HepG2 (cell line): ENCODE data around the gene PPP1R12B. TPM values are rescaled to one million over a fixed set of nuclear protein-coding genes. Genes with fewer than 3 reads are reported as not detected.

ENCODE experiments used
- ATAC-seq: fragments of 200-7000 bp; cut with Tn5 transposase; 3 replicates; pipeline ENCODE4 v1.9.1; 2020; ENCODE audit warnings: mild to moderate bottlenecking, moderate library complexity
- BruUV-seq: library from RNA; stranded (reverse); fragments of 400-500 nt; replicated peaks from 2 replicates; lab custom pipeline; 2021; lab: Mats Ljungman, UMichigan
- CTCF ChIA-PET: fragments of 300-600 bp; formaldehyde crosslinking; extraction: SDS; loops from one replicate; lab custom pipeline; 2021; ENCODE audit warnings: low total read pairs, inconsistent platforms, low intra/inter-chr PET ratio; lab: Yijun Ruan, JAX
- POLR2A ChIA-PET: fragments of 350-600 bp; sonication (Branson Sonifier 250); formaldehyde crosslinking; loops from one replicate; lab custom pipeline; 2020; ENCODE audit warnings: antibody characterized with exemption, inconsistent platforms; lab: Yijun Ruan, JAX
- DNase-seq: peaks from one replicate; pipeline ENCODE4 v3.0.0-alpha.2; 2015; ENCODE audit warnings: low spot score
- FAIRE-seq: peaks from 3 replicates; lab custom pipeline; 2011; peaks lifted over from hg19 to GRCh38; lab: Jason Lieb, UNC
- H2AFZ ChIP-seq: one replicate; pipeline ENCODE4 v1.6.1; 2011; ENCODE audit warnings: low read length, inconsistent platforms
- H3K27ac ChIP-seq: fragments of 300-600 bp; 3 replicates; pipeline ENCODE4 v1.8.0; 2011; ENCODE audit warnings: mixed run types, mild to moderate bottlenecking, mixed read lengths, low read length, inconsistent platforms; ENCODE audit not compliant: insufficient read depth; ENCODE audit errors: extremely low read length
- H3K27me3 ChIP-seq, 2 experiments: fragments of 200-600 bp in 1 of 2; 2 replicates in 1 of 2; 3 replicates in 1 of 2; pipeline versions ENCODE4 v1.6.0 to v1.8.0; 2011; ENCODE audit warnings: low read length in 2 of 2, mild to moderate bottlenecking in 2 of 2, moderate library complexity in 2 of 2, inconsistent platforms in 1 of 2; ENCODE audit not compliant: insufficient read depth in 2 of 2, control insufficient read depth in 1 of 2
- H3K36me3 ChIP-seq, 2 experiments: fragments of 200-600 bp in 1 of 2; replicated peaks in 1 of 2; 2 replicates in 1 of 2; 3 replicates in 1 of 2; pipeline versions ENCODE4 v1.5.1 to v1.8.0; 2011; ENCODE audit warnings: low read length in 2 of 2, inconsistent platforms in 1 of 2; ENCODE audit not compliant: insufficient read depth in 2 of 2, control insufficient read depth in 1 of 2
- H3K4me1 ChIP-seq: 2 replicates; pipeline ENCODE4 v1.5.1; 2012; ENCODE audit warnings: low read length, inconsistent platforms; ENCODE audit not compliant: insufficient read depth
- H3K4me2 ChIP-seq: 2 replicates; pipeline ENCODE4 v1.6.0; 2011; ENCODE audit warnings: low read depth, low read length, inconsistent platforms
- H3K4me3 ChIP-seq, 3 experiments: fragments of 200-600 bp in 1 of 3; sonication (generic), shearing (Covaris generic) in 1 of 3; replicated peaks in 1 of 3; 2 replicates each; pipeline ENCODE4 v1.5.1; 2011 to 2016; ENCODE audit warnings: low read length in 3 of 3, inconsistent platforms in 2 of 3, low read depth in 2 of 3, mild to moderate bottlenecking in 2 of 3, control low read depth in 1 of 3, mixed read lengths in 1 of 3; ENCODE audit not compliant: insufficient read depth in 1 of 3
- H3K79me2 ChIP-seq: one replicate; pipeline ENCODE4 v1.6.1; 2011; ENCODE audit warnings: low read length, inconsistent platforms; ENCODE audit not compliant: insufficient read depth
- H3K9ac ChIP-seq: 2 replicates; pipeline ENCODE4 v1.6.0; 2011; ENCODE audit warnings: mild to moderate bottlenecking, low read depth, low read length, inconsistent platforms; ENCODE audit not compliant: insufficient read depth
- H3K9me3 ChIP-seq: 2 replicates; pipeline ENCODE4 v1.5.1; 2012; ENCODE audit warnings: mild to moderate bottlenecking, low read length
- H4K20me1 ChIP-seq: 2 replicates; pipeline ENCODE4 v1.6.0; 2011; ENCODE audit warnings: inconsistent platforms, mild to moderate bottlenecking, low read length, moderate library complexity; ENCODE audit not compliant: insufficient read depth
- NFYC ChIP-seq: IDR thresholded peaks from 2 replicates; pipeline ENCODE4 v1.6.1; 2016; ENCODE audit warnings: missing genetic modification reagents, missing compliant biosample characterization
- PHB2 ChIP-seq: fragments of 450-650 bp; IDR thresholded peaks from 2 replicates; pipeline ENCODE4 v1.6.1; 2018; ENCODE audit not compliant: partially characterized antibody
- ZNF10 ChIP-seq: sonication (generic); formaldehyde crosslinking; IDR thresholded peaks from 2 replicates; pipeline ENCODE4 v1.4.0; 2020; ENCODE audit warnings: mild to moderate bottlenecking, low read depth, missing genetic modification reagents, borderline replicate concordance
- ZNF143 ChIP-seq: sonication (generic); formaldehyde crosslinking; IDR thresholded peaks from 2 replicates; pipeline ENCODE4 v1.4.0; 2020; ENCODE audit warnings: missing genetic modification reagents
- ZNF20 ChIP-seq: sonication (generic); formaldehyde crosslinking; IDR thresholded peaks from 2 replicates; pipeline ENCODE4 v1.4.0; 2020; ENCODE audit warnings: mild to moderate bottlenecking, moderate library complexity, missing genetic modification reagents
- ZNF33A ChIP-seq: sonication (generic); formaldehyde crosslinking; IDR thresholded peaks from 2 replicates; pipeline ENCODE4 v1.5.1; 2020; ENCODE audit warnings: missing genetic modification reagents, mild to moderate bottlenecking, moderate library complexity, borderline replicate concordance
- ZNF564 ChIP-seq: sonication (generic); formaldehyde crosslinking; IDR thresholded peaks from 2 replicates; pipeline ENCODE4 v1.8.1; 2023; ENCODE audit warnings: mild to moderate bottlenecking, missing genetic modification reagents
- ZNF577 ChIP-seq: sonication (generic); formaldehyde crosslinking; IDR thresholded peaks from 2 replicates; pipeline ENCODE4 v1.4.0; 2020; ENCODE audit warnings: mild to moderate bottlenecking, low read depth, missing genetic modification reagents, borderline replicate concordance
- WGBS: methylation state at CpG from one replicate; pipeline ENCODE4 v1.1.6; 2017; ENCODE audit warnings: low lambda C conversion rate; 5-methylcytosine and 5-hydroxymethylcytosine counted together
- in situ Hi-C: cut with HindIII; loops from 2 replicates; pipeline ENCODE4 v1.10.0; 2017; ENCODE audit warnings: low pct_unique_long_range_greater_than_20kb; ENCODE audit not compliant: extremely low pct_ligation_motif_present
- intact Hi-C: fragments of 100-400 bp; cut with micrococcal nuclease; formaldehyde crosslinking; loops from one replicate; pipeline ENCODE4 v1.10.0; 2022; ENCODE audit not compliant: unreplicated experiment
- polyA plus RNA-seq, 8 experiments: library from polyadenylated mRNA; depleted of rRNA in 3 of 8; stranded (reverse) in 7 of 8; unstranded in 1 of 8; fragments of >200 nt; fragmentation: Illumina TruSeq in 4 of 8; extraction: Trizol in 4 of 8; gene quantifications; 2 replicates each; pipeline versions ENCODE4 v1.2.1 to v1.2.3, GENCODE V29; 2011 to 2016; ENCODE audit warnings: low read depth in 4 of 8, missing spikeins in 1 of 8, mixed read lengths in 1 of 8; ENCODE audit not compliant: insufficient read depth in 1 of 8
- total RNA-seq, 5 experiments: library from RNA; depleted of rRNA; stranded (reverse); fragments of >200 nt; fragmentation: Illumina TruSeq; extraction: Trizol; gene quantifications; 2 replicates each; pipeline ENCODE4 v1.2.3, GENCODE V29; 2016; ENCODE audit warnings: low read depth in 1 of 5
- TF ChIP-seq, protein P1 (sequence below): sonication (generic); formaldehyde crosslinking; IDR thresholded peaks from 2 replicates; pipeline ENCODE4 v1.4.0; 2020; ENCODE audit warnings: missing genetic modification reagents, borderline replicate concordance
- TF ChIP-seq, protein P2 (sequence below): sonication (generic); formaldehyde crosslinking; conservative IDR thresholded peaks from 2 replicates; pipeline ENCODE4 v1.4.0; 2020; ENCODE audit warnings: mild to moderate bottlenecking, missing genetic modification reagents, moderate library complexity
- TF ChIP-seq, protein P3 (sequence below): sonication (generic); formaldehyde crosslinking; conservative IDR thresholded peaks from 2 replicates; pipeline ENCODE4 v1.8.0; 2022; ENCODE audit warnings: low read depth, missing genetic modification reagents

Gene PPP1R12B
- total and polyA plus RNA-seq, 2 of the 13 experiments (the other 11 are each of a cell fraction or from before 2014, with no cell fraction given) = 12.0 to 13.6 TPM

DNA sequence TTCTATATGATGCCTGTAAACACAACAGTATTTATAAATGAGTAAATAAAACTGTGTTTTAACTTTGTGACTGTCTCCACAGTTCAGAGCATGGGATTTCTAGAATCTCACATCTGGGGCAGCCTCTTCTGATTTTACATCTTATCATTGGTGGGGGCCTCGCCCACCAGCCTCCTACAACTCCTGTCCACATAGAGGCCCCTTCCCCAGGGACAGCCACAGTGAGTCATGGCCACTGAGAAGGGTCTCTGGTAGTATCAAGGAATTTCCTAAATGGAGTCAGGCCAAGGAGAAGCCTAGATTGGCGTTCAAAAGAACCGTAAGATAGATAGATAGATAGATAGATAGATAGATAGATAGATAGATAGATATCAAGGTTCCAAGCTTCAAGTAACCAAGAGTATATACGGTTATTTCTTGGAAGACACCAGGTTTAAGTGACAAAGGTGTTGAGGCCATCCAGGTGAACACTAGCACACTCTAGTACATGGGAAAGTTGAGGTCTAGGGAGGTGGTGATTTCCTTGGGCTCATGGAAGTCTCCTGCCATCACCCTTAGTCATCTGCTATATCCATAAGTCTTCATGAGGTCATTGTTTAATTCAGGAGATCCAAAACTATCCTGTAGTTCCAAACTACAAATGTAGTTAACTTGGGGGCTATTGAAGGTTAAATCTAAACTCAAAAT is 240.1 kb downstream of the PPP1R12B start:
- H4K20me1 ChIP-seq = no peaks in the 10 kb centered on the region
- no peak for TF ChIP-seq ZNF143
- TF ChIP-seq, protein P1, sequence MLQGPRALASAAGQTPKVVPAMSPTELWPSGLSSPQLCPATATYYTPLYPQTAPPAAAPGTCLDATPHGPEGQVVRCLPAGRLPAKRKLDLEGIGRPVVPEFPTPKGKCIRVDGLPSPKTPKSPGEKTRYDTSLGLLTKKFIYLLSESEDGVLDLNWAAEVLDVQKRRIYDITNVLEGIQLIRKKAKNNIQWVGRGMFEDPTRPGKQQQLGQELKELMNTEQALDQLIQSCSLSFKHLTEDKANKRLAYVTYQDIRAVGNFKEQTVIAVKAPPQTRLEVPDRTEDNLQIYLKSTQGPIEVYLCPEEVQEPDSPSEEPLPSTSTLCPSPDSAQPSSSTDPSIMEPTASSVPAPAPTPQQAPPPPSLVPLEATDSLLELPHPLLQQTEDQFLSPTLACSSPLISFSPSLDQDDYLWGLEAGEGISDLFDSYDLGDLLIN (CRISPR knock-in tag) = no peak
- TF ChIP-seq ZNF10 = no peak
- TF ChIP-seq PHB2 = no peak
- no peak for TF ChIP-seq NFYC (CRISPR knock-in tag)
- TF ChIP-seq ZNF33A = no peak
- no peak for TF ChIP-seq ZNF20
- TF ChIP-seq, protein P2, sequence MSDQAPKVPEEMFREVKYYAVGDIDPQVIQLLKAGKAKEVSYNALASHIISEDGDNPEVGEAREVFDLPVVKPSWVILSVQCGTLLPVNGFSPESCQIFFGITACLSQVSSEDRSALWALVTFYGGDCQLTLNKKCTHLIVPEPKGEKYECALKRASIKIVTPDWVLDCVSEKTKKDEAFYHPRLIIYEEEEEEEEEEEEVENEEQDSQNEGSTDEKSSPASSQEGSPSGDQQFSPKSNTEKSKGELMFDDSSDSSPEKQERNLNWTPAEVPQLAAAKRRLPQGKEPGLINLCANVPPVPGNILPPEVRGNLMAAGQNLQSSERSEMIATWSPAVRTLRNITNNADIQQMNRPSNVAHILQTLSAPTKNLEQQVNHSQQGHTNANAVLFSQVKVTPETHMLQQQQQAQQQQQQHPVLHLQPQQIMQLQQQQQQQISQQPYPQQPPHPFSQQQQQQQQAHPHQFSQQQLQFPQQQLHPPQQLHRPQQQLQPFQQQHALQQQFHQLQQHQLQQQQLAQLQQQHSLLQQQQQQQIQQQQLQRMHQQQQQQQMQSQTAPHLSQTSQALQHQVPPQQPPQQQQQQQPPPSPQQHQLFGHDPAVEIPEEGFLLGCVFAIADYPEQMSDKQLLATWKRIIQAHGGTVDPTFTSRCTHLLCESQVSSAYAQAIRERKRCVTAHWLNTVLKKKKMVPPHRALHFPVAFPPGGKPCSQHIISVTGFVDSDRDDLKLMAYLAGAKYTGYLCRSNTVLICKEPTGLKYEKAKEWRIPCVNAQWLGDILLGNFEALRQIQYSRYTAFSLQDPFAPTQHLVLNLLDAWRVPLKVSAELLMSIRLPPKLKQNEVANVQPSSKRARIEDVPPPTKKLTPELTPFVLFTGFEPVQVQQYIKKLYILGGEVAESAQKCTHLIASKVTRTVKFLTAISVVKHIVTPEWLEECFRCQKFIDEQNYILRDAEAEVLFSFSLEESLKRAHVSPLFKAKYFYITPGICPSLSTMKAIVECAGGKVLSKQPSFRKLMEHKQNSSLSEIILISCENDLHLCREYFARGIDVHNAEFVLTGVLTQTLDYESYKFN (CRISPR knock-in tag) = no peak
- TF ChIP-seq, protein P3, sequence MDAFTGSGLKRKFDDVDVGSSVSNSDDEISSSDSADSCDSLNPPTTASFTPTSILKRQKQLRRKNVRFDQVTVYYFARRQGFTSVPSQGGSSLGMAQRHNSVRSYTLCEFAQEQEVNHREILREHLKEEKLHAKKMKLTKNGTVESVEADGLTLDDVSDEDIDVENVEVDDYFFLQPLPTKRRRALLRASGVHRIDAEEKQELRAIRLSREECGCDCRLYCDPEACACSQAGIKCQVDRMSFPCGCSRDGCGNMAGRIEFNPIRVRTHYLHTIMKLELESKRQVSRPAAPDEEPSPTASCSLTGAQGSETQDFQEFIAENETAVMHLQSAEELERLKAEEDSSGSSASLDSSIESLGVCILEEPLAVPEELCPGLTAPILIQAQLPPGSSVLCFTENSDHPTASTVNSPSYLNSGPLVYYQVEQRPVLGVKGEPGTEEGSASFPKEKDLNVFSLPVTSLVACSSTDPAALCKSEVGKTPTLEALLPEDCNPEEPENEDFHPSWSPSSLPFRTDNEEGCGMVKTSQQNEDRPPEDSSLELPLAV (CRISPR knock-in tag) = no peak
- no peak for TF ChIP-seq ZNF577 (CRISPR knock-in tag)
- no peak for TF ChIP-seq ZNF564 (CRISPR knock-in tag)
- in situ Hi-C loops = no loop called here

More for the DNA sequence above, 240.1 kb downstream of the PPP1R12B start:
- POLR2A ChIA-PET = no interaction called here
- FAIRE-seq (no peak), DNase-seq (peak; percentile 8), ATAC-seq (no peak)
- 94% methylated on average over 4 of the region's 4 CpGs for WGBS
- intact Hi-C loops = no loop called here
- Histone ChIP-seq H3K27me3 (no peaks in the 10 kb centered on the region), H3K4me3 (no peak overlapping the region), H3K9ac (peak overlapping the region; percentile 16; the same call in 1 of the 2 replicates), H2AFZ (no peak overlapping the region), H3K36me3 (no peaks in the 10 kb centered on the region; a peak in 1 of 5 replicates), H3K4me1 (peaks cover 29% of the 10 kb centered on the region), H3K27ac (peak overlapping the region; percentile 35), H3K9me3 (no peaks in the 10 kb centered on the region), H3K79me2 (no peaks in the 10 kb centered on the region), H3K4me2 (no peak overlapping the region)
- TSS peak; percentile 95 for BruUV-seq
- CTCF ChIA-PET = no interaction called here
